HepG2 (cell line): ENCODE results near the gene FAAP20. TPM values are rescaled to one million over a fixed set of nuclear protein-coding genes. Genes with fewer than 3 reads are reported as not detected.

Experiments
- ATAC-seq: fragments of 200-7000 bp; cut with Tn5 transposase; 3 replicates; pipeline ENCODE4 v1.9.1; 2020; ENCODE audit warnings: mild to moderate bottlenecking, moderate library complexity
- BruUV-seq: library from RNA; stranded (reverse); fragments of 400-500 nt; replicated peaks from 2 replicates; lab custom pipeline; 2021; lab: Mats Ljungman, UMichigan
- CTCF ChIA-PET: fragments of 300-600 bp; formaldehyde crosslinking; extraction: SDS; loops from one replicate; lab custom pipeline; 2021; ENCODE audit warnings: low total read pairs, inconsistent platforms, low intra/inter-chr PET ratio; lab: Yijun Ruan, JAX
- POLR2A ChIA-PET: fragments of 350-600 bp; sonication (Branson Sonifier 250); formaldehyde crosslinking; loops from one replicate; lab custom pipeline; 2020; ENCODE audit warnings: antibody characterized with exemption, inconsistent platforms; lab: Yijun Ruan, JAX
- DNase-seq: peaks from one replicate; pipeline ENCODE4 v3.0.0-alpha.2; 2015; ENCODE audit warnings: low spot score
- FAIRE-seq: peaks from 3 replicates; lab custom pipeline; 2011; peaks lifted over from hg19 to GRCh38; lab: Jason Lieb, UNC
- H2AFZ ChIP-seq: one replicate; pipeline ENCODE4 v1.6.1; 2011; ENCODE audit warnings: low read length, inconsistent platforms
- H3K27ac ChIP-seq: fragments of 300-600 bp; 3 replicates; pipeline ENCODE4 v1.8.0; 2011; ENCODE audit warnings: mixed run types, mild to moderate bottlenecking, mixed read lengths, low read length, inconsistent platforms; ENCODE audit not compliant: insufficient read depth; ENCODE audit errors: extremely low read length
- H3K27me3 ChIP-seq, 2 experiments: fragments of 200-600 bp in 1 of 2; 2 replicates in 1 of 2; 3 replicates in 1 of 2; pipeline versions ENCODE4 v1.6.0 to v1.8.0; 2011; ENCODE audit warnings: low read length in 2 of 2, mild to moderate bottlenecking in 2 of 2, moderate library complexity in 2 of 2, inconsistent platforms in 1 of 2; ENCODE audit not compliant: insufficient read depth in 2 of 2, control insufficient read depth in 1 of 2
- H3K36me3 ChIP-seq, 2 experiments: fragments of 200-600 bp in 1 of 2; replicated peaks in 1 of 2; 2 replicates in 1 of 2; 3 replicates in 1 of 2; pipeline versions ENCODE4 v1.5.1 to v1.8.0; 2011; ENCODE audit warnings: low read length in 2 of 2, inconsistent platforms in 1 of 2; ENCODE audit not compliant: insufficient read depth in 2 of 2, control insufficient read depth in 1 of 2
- H3K4me1 ChIP-seq: 2 replicates; pipeline ENCODE4 v1.5.1; 2012; ENCODE audit warnings: low read length, inconsistent platforms; ENCODE audit not compliant: insufficient read depth
- H3K4me2 ChIP-seq: 2 replicates; pipeline ENCODE4 v1.6.0; 2011; ENCODE audit warnings: low read depth, low read length, inconsistent platforms
- H3K4me3 ChIP-seq, 3 experiments: fragments of 200-600 bp in 1 of 3; sonication (generic), shearing (Covaris generic) in 1 of 3; replicated peaks in 1 of 3; 2 replicates each; pipeline ENCODE4 v1.5.1; 2011 to 2016; ENCODE audit warnings: low read length in 3 of 3, inconsistent platforms in 2 of 3, low read depth in 2 of 3, mild to moderate bottlenecking in 2 of 3, control low read depth in 1 of 3, mixed read lengths in 1 of 3; ENCODE audit not compliant: insufficient read depth in 1 of 3
- H3K79me2 ChIP-seq: one replicate; pipeline ENCODE4 v1.6.1; 2011; ENCODE audit warnings: low read length, inconsistent platforms; ENCODE audit not compliant: insufficient read depth
- H3K9ac ChIP-seq: 2 replicates; pipeline ENCODE4 v1.6.0; 2011; ENCODE audit warnings: mild to moderate bottlenecking, low read depth, low read length, inconsistent platforms; ENCODE audit not compliant: insufficient read depth
- H3K9me3 ChIP-seq: 2 replicates; pipeline ENCODE4 v1.5.1; 2012; ENCODE audit warnings: mild to moderate bottlenecking, low read length
- H4K20me1 ChIP-seq: 2 replicates; pipeline ENCODE4 v1.6.0; 2011; ENCODE audit warnings: inconsistent platforms, mild to moderate bottlenecking, low read length, moderate library complexity; ENCODE audit not compliant: insufficient read depth
- ARID5B ChIP-seq: IDR thresholded peaks from 2 replicates; pipeline ENCODE4 v1.4.0; 2020; ENCODE audit warnings: mild to moderate bottlenecking, missing genetic modification reagents
- CTCF ChIP-seq: sonication (generic); formaldehyde crosslinking; IDR thresholded peaks from 2 replicates; pipeline ENCODE4 v1.5.0; 2020; ENCODE audit warnings: mild to moderate bottlenecking, missing genetic modification reagents, moderate library complexity
- DNMT3B ChIP-seq: conservative IDR thresholded peaks from 2 replicates; pipeline ENCODE4 v1.6.1; 2016; ENCODE audit warnings: missing biosample characterization, control low read depth
- HMGA1 ChIP-seq: sonication (generic); formaldehyde crosslinking; conservative IDR thresholded peaks from 2 replicates; pipeline ENCODE4 v1.4.0; 2020; ENCODE audit warnings: missing genetic modification reagents
- MBNL3 ChIP-seq: fragments of 250-450 bp; sonication (Bioruptor Pico); conservative IDR thresholded peaks from 2 replicates; pipeline ENCODE4 v1.8.0; 2022; ENCODE audit warnings: mild to moderate bottlenecking, inconsistent platforms
- RAD21 ChIP-seq: fragments of 450-650 bp; formaldehyde crosslinking; IDR thresholded peaks from 2 replicates; pipeline ENCODE4 v1.5.0; 2020; ENCODE audit warnings: mild to moderate bottlenecking
- SKIL ChIP-seq: sonication (generic); formaldehyde crosslinking; IDR thresholded peaks from 2 replicates; pipeline ENCODE4 v1.8.0; 2022; ENCODE audit warnings: missing genetic modification reagents, mild to moderate bottlenecking, moderate library complexity, borderline replicate concordance
- SNRNP70 ChIP-seq: fragments of 200-400 bp; formaldehyde crosslinking; IDR thresholded peaks from 2 replicates; pipeline ENCODE4 v1.6.1; 2017; ENCODE audit warnings: mild to moderate bottlenecking, low read depth, low read length, moderate library complexity
- STAG1 ChIP-seq: sonication (generic); formaldehyde crosslinking; IDR thresholded peaks from 2 replicates; pipeline ENCODE4 v1.4.0; 2020; ENCODE audit warnings: missing genetic modification reagents
- TCF7 ChIP-seq: sonication (generic); IDR thresholded peaks from 2 replicates; pipeline ENCODE4 v1.6.1; 2016; ENCODE audit warnings: antibody characterized with exemption, low read depth
- ZEB1 ChIP-seq: IDR thresholded peaks from 2 replicates; pipeline ENCODE4 v1.6.1; 2012; ENCODE audit warnings: mild to moderate bottlenecking, low read depth, inconsistent platforms; ENCODE audit not compliant: insufficient replicate concordance
- ZNF282 ChIP-seq: fragments of 450-650 bp; IDR thresholded peaks from 2 replicates; pipeline ENCODE4 v1.6.1; 2018; ENCODE audit not compliant: partially characterized antibody
- ZNF354B ChIP-seq: sonication (generic); formaldehyde crosslinking; IDR thresholded peaks from 2 replicates; pipeline ENCODE4 v1.8.0; 2022; ENCODE audit warnings: mild to moderate bottlenecking, missing genetic modification reagents
- ZNF704 ChIP-seq: sonication (generic); formaldehyde crosslinking; IDR thresholded peaks from 2 replicates; pipeline ENCODE4 v1.8.1; 2023; ENCODE audit warnings: mild to moderate bottlenecking, inconsistent platforms, moderate library complexity, missing genetic modification reagents, borderline replicate concordance
- ZSCAN25 ChIP-seq: sonication (generic); formaldehyde crosslinking; IDR thresholded peaks from 2 replicates; pipeline ENCODE4 v1.8.0; 2022; ENCODE audit warnings: mild to moderate bottlenecking, missing genetic modification reagents
- WGBS: methylation state at CpG from one replicate; pipeline ENCODE4 v1.1.6; 2017; ENCODE audit warnings: low lambda C conversion rate; 5-methylcytosine and 5-hydroxymethylcytosine counted together
- in situ Hi-C: cut with HindIII; loops from 2 replicates; pipeline ENCODE4 v1.10.0; 2017; ENCODE audit warnings: low pct_unique_long_range_greater_than_20kb; ENCODE audit not compliant: extremely low pct_ligation_motif_present
- intact Hi-C: fragments of 100-400 bp; cut with micrococcal nuclease; formaldehyde crosslinking; loops from one replicate; pipeline ENCODE4 v1.10.0; 2022; ENCODE audit not compliant: unreplicated experiment
- polyA plus RNA-seq, 8 experiments: library from polyadenylated mRNA; depleted of rRNA in 3 of 8; stranded (reverse) in 7 of 8; unstranded in 1 of 8; fragments of >200 nt; fragmentation: Illumina TruSeq in 4 of 8; extraction: Trizol in 4 of 8; gene quantifications; 2 replicates each; pipeline versions ENCODE4 v1.2.1 to v1.2.3, GENCODE V29; 2011 to 2016; ENCODE audit warnings: low read depth in 4 of 8, missing spikeins in 1 of 8, mixed read lengths in 1 of 8; ENCODE audit not compliant: insufficient read depth in 1 of 8
- total RNA-seq, 5 experiments: library from RNA; depleted of rRNA; stranded (reverse); fragments of >200 nt; fragmentation: Illumina TruSeq; extraction: Trizol; gene quantifications; 2 replicates each; pipeline ENCODE4 v1.2.3, GENCODE V29; 2016; ENCODE audit warnings: low read depth in 1 of 5
- TF ChIP-seq, protein P1 (sequence below): IDR thresholded peaks from 2 replicates; pipeline ENCODE4 v1.6.1; 2016; ENCODE audit warnings: mild to moderate bottlenecking, missing biosample characterization, missing genetic modification reagents

Gene FAAP20
- total and polyA plus RNA-seq, 2 of the 13 experiments (the other 11 are each of a cell fraction or from before 2014, with no cell fraction given), result 9.6 to 10.8 TPM

DNA sequence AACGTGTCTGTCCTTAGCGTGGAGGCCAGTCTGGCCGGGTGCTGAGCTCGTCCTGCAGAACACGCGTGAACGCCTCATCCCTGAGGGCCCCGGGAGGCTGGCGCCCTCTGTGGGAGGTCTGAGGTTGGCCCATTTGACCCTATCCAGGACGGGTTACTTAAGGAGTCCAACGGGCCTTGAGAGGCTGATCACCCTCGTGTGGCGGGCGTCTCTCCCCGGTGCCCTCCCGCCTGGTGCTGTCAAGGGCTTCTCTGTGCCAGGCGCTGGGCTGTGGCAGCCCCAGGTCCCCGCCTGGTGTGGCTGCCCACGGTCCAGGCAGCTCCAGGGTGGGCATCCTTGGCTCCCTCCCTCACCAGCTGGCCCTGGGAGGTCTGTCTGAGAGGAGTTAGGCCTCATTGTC lies 43.2 kb upstream of the FAAP20 start:
- Histone ChIP-seq H3K4me1 (peaks cover 85% of the 10 kb centered on the region), H3K9me3 (no peaks in the 10 kb centered on the region), H4K20me1 (peaks cover 70% of the 10 kb centered on the region), H3K27me3 (no peaks in the 10 kb centered on the region), H2AFZ (no peak overlapping the region), H3K9ac (no peak overlapping the region), H3K79me2 (peaks cover 91% of the 10 kb centered on the region), H3K36me3 (peaks cover 8 to 26% of the 10 kb centered on the region in 2 experiments), H3K4me3 (no peak overlapping the region), H3K4me2 (0 out of 2 replicates have a peak overlapping the region, but pooled peaks have one; percentile 18), H3K27ac (peak overlapping the region; percentile 20)
- ChIA-PET POLR2A (interaction anchor here (1.9 kb wide), 1 partner anchor 13 kb away, joined by 4 read pairs; no protein-coding TSS in a partner anchor), CTCF (interaction anchor here (1.3 kb wide), 1 partner anchor 31 kb away, joined by 3 read pairs; no protein-coding TSS in a partner anchor)
- ATAC-seq (peak; percentile 5; the same call in 2 of the 3 replicates), FAIRE-seq (no peak), DNase-seq (no peak)
- in situ Hi-C loops (no loop called here), intact Hi-C loops (no loop called here)
- no TSS peak for BruUV-seq
- WGBS, result 72% methylated on average over 3 of the region's 19 CpGs
- TF ChIP-seq CTCF (peak; percentile 49), RAD21 (CRISPR knock-in tag) (peak; percentile 27; the same call in 1 of the 2 replicates), ZEB1 (no peak), MBNL3 (CRISPR knock-in tag) (no peak), ZNF354B (CRISPR knock-in tag) (no peak), STAG1 (CRISPR knock-in tag) (peak; percentile 44; the same call in 1 of the 2 replicates), DNMT3B (CRISPR knock-in tag) (no peak), TCF7 (no peak), ZNF704 (CRISPR knock-in tag) (no peak), HMGA1 (CRISPR knock-in tag) (no peak), ZNF282 (no peak), SKIL (no peak), ARID5B (CRISPR knock-in tag) (no peak), SNRNP70 (no peak), ZSCAN25 (CRISPR knock-in tag) (no peak)
- TF ChIP-seq, protein P1, sequence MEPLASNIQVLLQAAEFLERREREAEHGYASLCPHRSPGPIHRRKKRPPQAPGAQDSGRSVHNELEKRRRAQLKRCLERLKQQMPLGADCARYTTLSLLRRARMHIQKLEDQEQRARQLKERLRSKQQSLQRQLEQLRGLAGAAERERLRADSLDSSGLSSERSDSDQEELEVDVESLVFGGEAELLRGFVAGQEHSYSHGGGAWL (CRISPR knock-in tag), result no peak
